ENCODE results near the gene CTNND2.

DNA sequence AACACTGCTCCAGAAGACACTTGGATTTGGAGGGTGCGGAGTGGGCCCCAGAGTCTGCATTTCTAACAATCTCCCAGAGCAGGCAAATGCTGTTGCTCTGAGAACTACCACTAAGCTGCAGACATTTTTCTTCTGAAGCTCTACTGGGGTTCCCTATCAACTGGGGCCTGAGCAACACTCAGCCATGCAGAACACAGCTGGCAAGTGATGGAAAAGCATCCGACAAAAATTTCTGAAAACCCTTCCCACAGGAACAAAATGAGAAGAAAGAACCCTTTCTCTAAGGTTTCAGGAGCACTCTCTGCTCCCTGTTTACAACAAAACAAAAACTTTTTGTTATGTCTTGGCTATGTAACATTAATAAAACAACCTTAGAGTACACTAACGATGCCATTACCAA, 516.9 kb downstream of the CTNND2 start:
- TF ChIP-seq CTCF (IDR thresholded peaks at IDR 0.05; ENCODE audit: low read depth, low read length, poor library complexity, severe bottlenecking) (no peak), EZH2phosphoT487 (IDR thresholded peaks at IDR 0.05; ENCODE audit: borderline replicate concordance, low read length) (no peak)

Measured in DOHH2 (cell line).